ENCODE results near the gene IZUMO1. TPM values are rescaled to one million over a fixed set of nuclear protein-coding genes. Genes with fewer than 3 reads are reported as not detected.

Gene IZUMO1
- total and polyA plus RNA-seq, 2 of the 13 experiments (the other 11 are each of a cell fraction or from before 2014, with no cell fraction given): 0.07 to 0.22 TPM

DNA sequence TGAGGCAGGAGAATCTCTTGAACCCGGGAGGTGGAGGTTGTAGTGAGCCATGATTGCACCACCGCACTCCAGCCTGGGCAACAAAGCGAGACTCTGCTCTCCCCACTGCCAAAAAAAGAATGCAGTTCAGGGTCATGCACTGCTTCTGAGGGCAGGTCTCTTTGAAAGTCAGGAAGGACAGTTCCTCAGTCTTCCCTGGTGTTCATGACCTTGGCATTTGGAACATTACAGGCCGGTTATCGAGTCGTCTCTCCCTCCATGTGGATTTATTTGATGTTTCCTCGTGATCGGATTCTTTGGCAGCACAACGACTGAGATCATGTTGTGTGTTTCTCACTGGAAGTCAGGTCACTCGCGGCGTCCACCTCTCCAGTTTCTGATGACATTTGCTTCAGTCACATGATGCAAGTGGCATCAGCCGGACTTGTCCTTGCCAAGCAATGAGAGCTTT, 25.8 kb upstream of the IZUMO1 start (continued):
- TF ChIP-seq NR1H2 (CRISPR knock-in tag; IDR thresholded peaks at IDR 0.05; ENCODE audit: borderline replicate concordance, low read depth): no peak
- no peak for TF ChIP-seq GATA4 (IDR thresholded peaks at IDR 0.05; ENCODE audit: borderline replicate concordance, low read depth)
- no peak for TF ChIP-seq ZNF777 (CRISPR knock-in tag; IDR thresholded peaks at IDR 0.05)
- no peak for TF ChIP-seq ZNF768 (CRISPR knock-in tag; IDR thresholded peaks at IDR 0.05)
- TF ChIP-seq NR2F2 (IDR thresholded peaks at IDR 0.05; ENCODE audit: borderline replicate concordance, low read depth): no peak
- TF ChIP-seq, protein P1, sequence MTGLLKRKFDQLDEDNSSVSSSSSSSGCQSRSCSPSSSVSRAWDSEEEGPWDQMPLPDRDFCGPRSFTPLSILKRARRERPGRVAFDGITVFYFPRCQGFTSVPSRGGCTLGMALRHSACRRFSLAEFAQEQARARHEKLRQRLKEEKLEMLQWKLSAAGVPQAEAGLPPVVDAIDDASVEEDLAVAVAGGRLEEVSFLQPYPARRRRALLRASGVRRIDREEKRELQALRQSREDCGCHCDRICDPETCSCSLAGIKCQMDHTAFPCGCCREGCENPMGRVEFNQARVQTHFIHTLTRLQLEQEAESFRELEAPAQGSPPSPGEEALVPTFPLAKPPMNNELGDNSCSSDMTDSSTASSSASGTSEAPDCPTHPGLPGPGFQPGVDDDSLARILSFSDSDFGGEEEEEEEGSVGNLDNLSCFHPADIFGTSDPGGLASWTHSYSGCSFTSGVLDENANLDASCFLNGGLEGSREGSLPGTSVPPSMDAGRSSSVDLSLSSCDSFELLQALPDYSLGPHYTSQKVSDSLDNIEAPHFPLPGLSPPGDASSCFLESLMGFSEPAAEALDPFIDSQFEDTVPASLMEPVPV (CRISPR knock-in tag; IDR thresholded peaks at IDR 0.05): no peak
- TF ChIP-seq KMT2B (CRISPR knock-in tag; IDR thresholded peaks at IDR 0.05): no peak
- TF ChIP-seq, protein P2, sequence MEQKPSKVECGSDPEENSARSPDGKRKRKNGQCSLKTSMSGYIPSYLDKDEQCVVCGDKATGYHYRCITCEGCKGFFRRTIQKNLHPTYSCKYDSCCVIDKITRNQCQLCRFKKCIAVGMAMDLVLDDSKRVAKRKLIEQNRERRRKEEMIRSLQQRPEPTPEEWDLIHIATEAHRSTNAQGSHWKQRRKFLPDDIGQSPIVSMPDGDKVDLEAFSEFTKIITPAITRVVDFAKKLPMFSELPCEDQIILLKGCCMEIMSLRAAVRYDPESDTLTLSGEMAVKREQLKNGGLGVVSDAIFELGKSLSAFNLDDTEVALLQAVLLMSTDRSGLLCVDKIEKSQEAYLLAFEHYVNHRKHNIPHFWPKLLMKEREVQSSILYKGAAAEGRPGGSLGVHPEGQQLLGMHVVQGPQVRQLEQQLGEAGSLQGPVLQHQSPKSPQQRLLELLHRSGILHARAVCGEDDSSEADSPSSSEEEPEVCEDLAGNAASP (CRISPR knock-in tag; IDR thresholded peaks at IDR 0.05; ENCODE audit: borderline replicate concordance): peak; percentile 83; the same call in 1 of the 2 replicates
- TF ChIP-seq KMT2A (CRISPR knock-in tag; IDR thresholded peaks at IDR 0.05): no peak
- no peak for TF ChIP-seq ZNF530 (CRISPR knock-in tag; IDR thresholded peaks at IDR 0.05; ENCODE audit: low read depth)
- TF ChIP-seq GABPB1 (CRISPR knock-in tag; IDR thresholded peaks at IDR 0.05): 0 out of 2 replicates have a peak, but pooled peaks have one; percentile 15
- TF ChIP-seq ZC3H4 (CRISPR knock-in tag; IDR thresholded peaks at IDR 0.05; ENCODE audit: borderline replicate concordance): no peak
- TF ChIP-seq, protein P3, sequence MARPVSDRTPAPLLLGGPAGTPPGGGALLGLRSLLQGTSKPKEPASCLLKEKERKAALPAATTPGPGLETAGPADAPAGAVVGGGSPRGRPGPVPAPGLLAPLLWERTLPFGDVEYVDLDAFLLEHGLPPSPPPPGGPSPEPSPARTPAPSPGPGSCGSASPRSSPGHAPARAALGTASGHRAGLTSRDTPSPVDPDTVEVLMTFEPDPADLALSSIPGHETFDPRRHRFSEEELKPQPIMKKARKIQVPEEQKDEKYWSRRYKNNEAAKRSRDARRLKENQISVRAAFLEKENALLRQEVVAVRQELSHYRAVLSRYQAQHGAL (CRISPR knock-in tag; IDR thresholded peaks at IDR 0.05; ENCODE audit: not compliant biosample characterization): no peak
- TF ChIP-seq SNAPC2 (CRISPR knock-in tag; IDR thresholded peaks at IDR 0.05): no peak
- TF ChIP-seq PHF20 (CRISPR knock-in tag; IDR thresholded peaks at IDR 0.05): no peak
- TF ChIP-seq MEIS1 (CRISPR knock-in tag; IDR thresholded peaks at IDR 0.05; ENCODE audit: borderline replicate concordance): no peak
- TF ChIP-seq NFE2L1 (CRISPR knock-in tag; IDR thresholded peaks at IDR 0.05; ENCODE audit: borderline replicate concordance): no peak
- TF ChIP-seq ZNF331 (CRISPR knock-in tag; IDR thresholded peaks at IDR 0.05): no peak
- TF ChIP-seq FOXO1 (CRISPR knock-in tag; IDR thresholded peaks at IDR 0.05): no peak; the same call in 1 of the 2 replicates
- TF ChIP-seq, protein P4, sequence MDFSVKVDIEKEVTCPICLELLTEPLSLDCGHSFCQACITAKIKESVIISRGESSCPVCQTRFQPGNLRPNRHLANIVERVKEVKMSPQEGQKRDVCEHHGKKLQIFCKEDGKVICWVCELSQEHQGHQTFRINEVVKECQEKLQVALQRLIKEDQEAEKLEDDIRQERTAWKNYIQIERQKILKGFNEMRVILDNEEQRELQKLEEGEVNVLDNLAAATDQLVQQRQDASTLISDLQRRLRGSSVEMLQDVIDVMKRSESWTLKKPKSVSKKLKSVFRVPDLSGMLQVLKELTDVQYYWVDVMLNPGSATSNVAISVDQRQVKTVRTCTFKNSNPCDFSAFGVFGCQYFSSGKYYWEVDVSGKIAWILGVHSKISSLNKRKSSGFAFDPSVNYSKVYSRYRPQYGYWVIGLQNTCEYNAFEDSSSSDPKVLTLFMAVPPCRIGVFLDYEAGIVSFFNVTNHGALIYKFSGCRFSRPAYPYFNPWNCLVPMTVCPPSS (IDR thresholded peaks at IDR 0.05): no peak
- TF ChIP-seq STAG1 (CRISPR knock-in tag; IDR thresholded peaks at IDR 0.05): no peak
- TF ChIP-seq, protein P5, sequence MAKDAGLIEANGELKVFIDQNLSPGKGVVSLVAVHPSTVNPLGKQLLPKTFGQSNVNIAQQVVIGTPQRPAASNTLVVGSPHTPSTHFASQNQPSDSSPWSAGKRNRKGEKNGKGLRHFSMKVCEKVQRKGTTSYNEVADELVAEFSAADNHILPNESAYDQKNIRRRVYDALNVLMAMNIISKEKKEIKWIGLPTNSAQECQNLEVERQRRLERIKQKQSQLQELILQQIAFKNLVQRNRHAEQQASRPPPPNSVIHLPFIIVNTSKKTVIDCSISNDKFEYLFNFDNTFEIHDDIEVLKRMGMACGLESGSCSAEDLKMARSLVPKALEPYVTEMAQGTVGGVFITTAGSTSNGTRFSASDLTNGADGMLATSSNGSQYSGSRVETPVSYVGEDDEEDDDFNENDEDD (CRISPR knock-in tag; IDR thresholded peaks at IDR 0.05; ENCODE audit: borderline replicate concordance): no peak
- no peak for TF ChIP-seq ZNF225 (CRISPR knock-in tag; IDR thresholded peaks at IDR 0.05)
- peak; percentile 83 for TF ChIP-seq TEAD3 (CRISPR knock-in tag; optimal IDR thresholded peaks at IDR 0.05; ENCODE audit: borderline replicate concordance)
- peak; percentile 23; the same call in 1 of the 2 replicates for TF ChIP-seq MIER3 (CRISPR knock-in tag; IDR thresholded peaks at IDR 0.05; ENCODE audit: borderline replicate concordance)
- TF ChIP-seq ZNF841 (CRISPR knock-in tag; IDR thresholded peaks at IDR 0.05; ENCODE audit: borderline replicate concordance): no peak
- no peak for TF ChIP-seq DNMT1 (CRISPR knock-in tag; IDR thresholded peaks at IDR 0.05)

Data from HepG2 (cell line).